ENCODE results near the gene YAE1.

DNA sequence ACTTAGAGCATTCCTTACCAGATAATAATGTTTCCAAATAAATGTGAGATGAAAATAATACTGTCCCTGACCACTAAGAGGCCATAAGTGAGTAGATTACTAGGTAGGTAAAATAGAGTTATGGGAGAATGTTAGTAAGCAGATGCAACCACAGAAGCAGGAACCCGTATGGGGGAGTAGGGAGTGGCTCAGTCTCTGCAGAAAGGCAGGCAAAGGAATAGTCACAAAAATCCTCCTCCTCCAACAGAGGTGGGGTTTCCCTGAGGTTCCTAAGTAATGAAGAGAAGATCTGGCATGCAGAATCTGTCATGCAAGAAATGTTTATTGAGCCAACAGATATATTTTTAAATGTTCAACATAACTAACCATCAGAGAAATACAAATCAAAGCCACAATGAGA is 9.0 kb upstream of the YAE1 start:
- TF ChIP-seq, protein P1, sequence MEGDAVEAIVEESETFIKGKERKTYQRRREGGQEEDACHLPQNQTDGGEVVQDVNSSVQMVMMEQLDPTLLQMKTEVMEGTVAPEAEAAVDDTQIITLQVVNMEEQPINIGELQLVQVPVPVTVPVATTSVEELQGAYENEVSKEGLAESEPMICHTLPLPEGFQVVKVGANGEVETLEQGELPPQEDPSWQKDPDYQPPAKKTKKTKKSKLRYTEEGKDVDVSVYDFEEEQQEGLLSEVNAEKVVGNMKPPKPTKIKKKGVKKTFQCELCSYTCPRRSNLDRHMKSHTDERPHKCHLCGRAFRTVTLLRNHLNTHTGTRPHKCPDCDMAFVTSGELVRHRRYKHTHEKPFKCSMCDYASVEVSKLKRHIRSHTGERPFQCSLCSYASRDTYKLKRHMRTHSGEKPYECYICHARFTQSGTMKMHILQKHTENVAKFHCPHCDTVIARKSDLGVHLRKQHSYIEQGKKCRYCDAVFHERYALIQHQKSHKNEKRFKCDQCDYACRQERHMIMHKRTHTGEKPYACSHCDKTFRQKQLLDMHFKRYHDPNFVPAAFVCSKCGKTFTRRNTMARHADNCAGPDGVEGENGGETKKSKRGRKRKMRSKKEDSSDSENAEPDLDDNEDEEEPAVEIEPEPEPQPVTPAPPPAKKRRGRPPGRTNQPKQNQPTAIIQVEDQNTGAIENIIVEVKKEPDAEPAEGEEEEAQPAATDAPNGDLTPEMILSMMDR (IDR thresholded peaks at IDR 0.05), result no peak
- TF ChIP-seq POLR2AphosphoS5 (IDR thresholded peaks at IDR 0.05) (no peak), POLR2A (IDR thresholded peaks at IDR 0.05) (no peak)
